Natural killer cell (primary cell): ENCODE measurements around the gene IL1A. TPM values are rescaled to one million over a fixed set of nuclear protein-coding genes. Genes with fewer than 3 reads are reported as not detected.

Experiments used
- ATAC-seq, 3 donors: fragments of 150-1000 bp in 2 of 3; fragments of 200-7000 bp in 1 of 3; cut with Tn5 transposase; 1 replicate in 1 of 3; 2 replicates in 2 of 3; pipeline ENCODE4 v1.10.0; 2021; ENCODE audit warnings: mild to moderate bottlenecking in 2 of 3, moderate library complexity in 2 of 3
- DNase-seq, 2 donors: peaks; one replicate each; pipeline versions ENCODE4 v3.0.0 to v3.0.0-alpha.2; 2013 to 2021; ENCODE audit warnings: mixed read lengths in 1 of 2
- H3K27ac ChIP-seq: one replicate; pipeline ENCODE4 v1.5.1; 2013; ENCODE audit warnings: mild to moderate bottlenecking, low read length
- H3K27me3 ChIP-seq: one replicate; pipeline ENCODE4 v1.6.1; 2013; ENCODE audit warnings: low read length; ENCODE audit not compliant: control insufficient read depth, insufficient read depth
- H3K36me3 ChIP-seq: one replicate; pipeline ENCODE4 v1.6.1; 2013; ENCODE audit warnings: low read length; ENCODE audit not compliant: control insufficient read depth, insufficient read depth
- H3K4me1 ChIP-seq: one replicate; pipeline ENCODE4 v1.6.1; 2013; ENCODE audit warnings: low read length; ENCODE audit not compliant: control insufficient read depth, insufficient read depth
- H3K4me3 ChIP-seq: one replicate; pipeline ENCODE4 v1.5.1; 2013; ENCODE audit warnings: low read length
- H3K9me3 ChIP-seq: one replicate; pipeline ENCODE4 v1.6.1; 2013; ENCODE audit warnings: low read length; ENCODE audit not compliant: control insufficient read depth, insufficient read depth
- H3K27ac Mint-ChIP-seq, 2 donors: one replicate each; pipeline ENCODE4 v1.8.0; 2022; ENCODE audit warnings: mild to moderate bottlenecking in 2 of 2, mixed read lengths in 2 of 2, moderate library complexity in 1 of 2
- H3K27me3 Mint-ChIP-seq, 2 donors: one replicate each; pipeline ENCODE4 v1.8.0; 2022; ENCODE audit warnings: low read depth in 2 of 2, mixed read lengths in 2 of 2
- H3K36me3 Mint-ChIP-seq: one replicate; pipeline ENCODE4 v1.8.0; 2022; ENCODE audit warnings: mixed read lengths
- H3K4me1 Mint-ChIP-seq, 2 donors: one replicate each; pipeline ENCODE4 v1.8.0; 2022; ENCODE audit warnings: mixed read lengths in 2 of 2
- H3K4me3 Mint-ChIP-seq: one replicate; pipeline ENCODE4 v1.8.0; 2022; ENCODE audit warnings: mild to moderate bottlenecking, moderate library complexity, mixed read lengths
- H3K9me3 Mint-ChIP-seq, 2 donors: one replicate each; pipeline ENCODE4 v1.8.0; 2022; ENCODE audit warnings: mixed read lengths in 2 of 2
- WGBS: methylation state at CpG from one replicate; pipeline ENCODE4 v1.1.7; 2013; ENCODE audit warnings: missing lambda C conversion rate; ENCODE audit not compliant: insufficient coverage; 5-methylcytosine and 5-hydroxymethylcytosine counted together
- intact Hi-C: fragments of 100-400 bp; cut with micrococcal nuclease; formaldehyde crosslinking; loops from one replicate; pipeline ENCODE4 v1.14.2; 2022
- total RNA-seq, 4 donors: library from RNA; stranded (reverse); fragments of 120-200 nt in 1 of 4; gene quantifications; one replicate each; pipeline versions ENCODE4 v1.2.3 to v1.2.4, GENCODE V29; 2013 to 2022
- TF ChIP-seq, protein P1 (sequence below): fragments of 200-600 bp; IDR thresholded peaks from one replicate; pipeline ENCODE4 v1.8.0; 2022; ENCODE audit warnings: antibody characterized with exemption

IL1A gene
- total RNA-seq, 3 donors from 2014 or later (not counting 1 experiment from before 2014, with no cell fraction given), result 0.45 to 1.6 TPM; not detected in 1

DNA sequence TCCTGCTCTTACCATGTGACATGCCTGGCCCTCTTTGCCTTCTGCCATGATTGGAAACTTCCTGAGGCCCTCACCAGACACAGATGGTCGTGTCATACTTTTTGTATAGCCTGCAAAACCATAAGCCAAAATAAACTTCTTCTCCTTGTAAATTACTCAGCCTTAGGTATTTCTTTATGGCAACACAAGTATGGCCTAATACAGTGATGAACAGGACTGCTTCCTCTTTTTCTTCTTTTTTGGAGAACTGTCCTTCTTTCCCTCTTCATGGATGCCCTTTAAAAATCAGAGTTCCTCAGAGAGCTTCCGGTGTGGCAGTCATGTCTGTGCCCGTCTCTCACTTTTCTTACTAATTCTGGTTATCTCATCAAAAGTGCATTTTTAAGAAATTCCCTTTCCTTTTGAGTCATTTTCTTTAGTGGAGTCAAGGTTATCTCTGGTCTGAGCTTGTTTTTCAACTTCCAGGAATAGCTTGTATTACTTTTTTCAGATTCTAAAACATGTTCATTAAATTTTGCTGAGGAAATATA, 9.2 kb upstream of the IL1A start:
- intact Hi-C loops, result no loop called here
- ATAC-seq, result peak in 1 of 3 donors; percentile 45
- Histone ChIP-seq H3K9me3 (no peaks in the 10 kb centered on the region), H3K4me3 (no peak overlapping the region), H3K36me3 (no peaks in the 10 kb centered on the region), H3K27ac (peak overlapping the region; percentile 17), H3K27me3 (no peaks in the 10 kb centered on the region), H3K4me1 (no peaks in the 10 kb centered on the region)
- H3K27me3 Mint-ChIP-seq, result peaks cover 0 to under 1% of the 10 kb centered on the region in 2 donors
- H3K9me3 Mint-ChIP-seq, result no peaks in the 10 kb centered on the region
- peaks cover 14 to 22% of the 10 kb centered on the region in 2 donors for H3K4me1 Mint-ChIP-seq
- DNase-seq, result no peak
- TF ChIP-seq, protein P1, sequence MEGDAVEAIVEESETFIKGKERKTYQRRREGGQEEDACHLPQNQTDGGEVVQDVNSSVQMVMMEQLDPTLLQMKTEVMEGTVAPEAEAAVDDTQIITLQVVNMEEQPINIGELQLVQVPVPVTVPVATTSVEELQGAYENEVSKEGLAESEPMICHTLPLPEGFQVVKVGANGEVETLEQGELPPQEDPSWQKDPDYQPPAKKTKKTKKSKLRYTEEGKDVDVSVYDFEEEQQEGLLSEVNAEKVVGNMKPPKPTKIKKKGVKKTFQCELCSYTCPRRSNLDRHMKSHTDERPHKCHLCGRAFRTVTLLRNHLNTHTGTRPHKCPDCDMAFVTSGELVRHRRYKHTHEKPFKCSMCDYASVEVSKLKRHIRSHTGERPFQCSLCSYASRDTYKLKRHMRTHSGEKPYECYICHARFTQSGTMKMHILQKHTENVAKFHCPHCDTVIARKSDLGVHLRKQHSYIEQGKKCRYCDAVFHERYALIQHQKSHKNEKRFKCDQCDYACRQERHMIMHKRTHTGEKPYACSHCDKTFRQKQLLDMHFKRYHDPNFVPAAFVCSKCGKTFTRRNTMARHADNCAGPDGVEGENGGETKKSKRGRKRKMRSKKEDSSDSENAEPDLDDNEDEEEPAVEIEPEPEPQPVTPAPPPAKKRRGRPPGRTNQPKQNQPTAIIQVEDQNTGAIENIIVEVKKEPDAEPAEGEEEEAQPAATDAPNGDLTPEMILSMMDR, result no peak
- H3K27ac Mint-ChIP-seq, result peak overlapping the region; percentile 56 to 85
- no peaks in the 10 kb centered on the region for H3K36me3 Mint-ChIP-seq
- 48% methylated on average over 3 of the region's 3 CpGs for WGBS
- peak overlapping the region; percentile 4 for H3K4me3 Mint-ChIP-seq

- H3K9me3 Mint-ChIP-seq, result no peaks in the 10 kb centered on the region
- Histone ChIP-seq H3K27me3 (no peaks in the 10 kb centered on the region), H3K9me3 (no peaks in the 10 kb centered on the region), H3K4me1 (no peaks in the 10 kb centered on the region), H3K4me3 (no peak overlapping the region), H3K27ac (no peak overlapping the region), H3K36me3 (no peaks in the 10 kb centered on the region)
- H3K36me3 Mint-ChIP-seq, result no peaks in the 10 kb centered on the region
- peak overlapping the region in 1 of 2 donors; percentile 56 for H3K27ac Mint-ChIP-seq
- 93% methylated on average over 5 of the region's 5 CpGs for WGBS
- H3K4me3 Mint-ChIP-seq, result no peak overlapping the region
- H3K27me3 Mint-ChIP-seq, result peaks cover 0 to 8% of the 10 kb centered on the region in 2 donors
- ATAC-seq (no peak), DNase-seq (no peak)
- TF ChIP-seq, protein P1, result no peak
- H3K4me1 Mint-ChIP-seq, result peaks cover 14 to 22% of the 10 kb centered on the region in 2 donors
- intact Hi-C loops, result no loop called here
Measured at GRCh38 chr2:112792419-112792818, 8.1 kb upstream of the IL1A start.

- WGBS, result 100% methylated on average over 3 of the region's 3 CpGs
- Histone ChIP-seq H3K9me3 (no peaks in the 10 kb centered on the region), H3K4me1 (no peaks in the 10 kb centered on the region), H3K27me3 (no peaks in the 10 kb centered on the region), H3K27ac (no peak overlapping the region), H3K36me3 (no peaks in the 10 kb centered on the region), H3K4me3 (no peak overlapping the region)
- TF ChIP-seq, protein P1, result no peak
- Mint-ChIP-seq H3K4me1 (peaks cover 14 to 22% of the 10 kb centered on the region in 2 donors), H3K9me3 (no peaks in the 10 kb centered on the region), H3K27me3 (peaks cover 0 to 8% of the 10 kb centered on the region in 2 donors), H3K27ac (peak overlapping the region in 1 of 2 donors; percentile 56), H3K36me3 (no peaks in the 10 kb centered on the region), H3K4me3 (no peak overlapping the region)
- DNase-seq (no peak), ATAC-seq (no peak)
- intact Hi-C loops, result no loop called here
Measured at GRCh38 chr2:112791693-112792230, 7.5 kb upstream of the IL1A start.

GRCh38 chr2:112791019-112791418, 6.7 kb upstream of the IL1A start:
- Mint-ChIP-seq H3K4me3 (no peak overlapping the region), H3K27ac (no peak overlapping the region), H3K27me3 (peaks cover 0 to 8% of the 10 kb centered on the region in 2 donors), H3K9me3 (no peaks in the 10 kb centered on the region), H3K36me3 (no peaks in the 10 kb centered on the region), H3K4me1 (peaks cover 14 to 22% of the 10 kb centered on the region in 2 donors)
- no peak overlapping the region for H3K27ac ChIP-seq
- no peaks in the 10 kb centered on the region for H3K36me3 ChIP-seq
- H3K9me3 ChIP-seq, result no peaks in the 10 kb centered on the region
- ATAC-seq (no peak), DNase-seq (no peak)
- H3K4me3 ChIP-seq, result no peak overlapping the region
- H3K4me1 ChIP-seq, result no peaks in the 10 kb centered on the region
- no peaks in the 10 kb centered on the region for H3K27me3 ChIP-seq
- intact Hi-C loops, result no loop called here
- 93% methylated on average over 3 of the region's 3 CpGs for WGBS
- TF ChIP-seq, protein P1, result no peak
